ES-I3 (cell line): Measurements from ENCODE around the gene THOC3.
"Not testable (repeated sequence)": the region's sequence is repeated elsewhere in the genome, so short reads cannot be mapped to it uniquely, and the experiment has no call there.

ENCODE experiments used
- H3K36me3 ChIP-seq: 2 replicates; pipeline ENCODE4 v1.6.1; 2013; ENCODE audit warnings: mild to moderate bottlenecking, low read length, control low read depth, moderate library complexity; ENCODE audit not compliant: insufficient read depth
- H3K4me1 ChIP-seq: 2 replicates; pipeline ENCODE4 v1.6.1; 2013; ENCODE audit warnings: mild to moderate bottlenecking, control low read depth, low read length; ENCODE audit not compliant: insufficient read depth
- H3K9ac ChIP-seq: 2 replicates; pipeline ENCODE4 v1.6.1; 2013; ENCODE audit warnings: low read depth, mild to moderate bottlenecking, low read length, moderate library complexity
- H3K9me3 ChIP-seq: 2 replicates; pipeline ENCODE4 v1.6.1; 2013; ENCODE audit warnings: mild to moderate bottlenecking, low read length, moderate library complexity; ENCODE audit not compliant: control insufficient read depth, insufficient read depth

The THOC3 gene

DNA sequence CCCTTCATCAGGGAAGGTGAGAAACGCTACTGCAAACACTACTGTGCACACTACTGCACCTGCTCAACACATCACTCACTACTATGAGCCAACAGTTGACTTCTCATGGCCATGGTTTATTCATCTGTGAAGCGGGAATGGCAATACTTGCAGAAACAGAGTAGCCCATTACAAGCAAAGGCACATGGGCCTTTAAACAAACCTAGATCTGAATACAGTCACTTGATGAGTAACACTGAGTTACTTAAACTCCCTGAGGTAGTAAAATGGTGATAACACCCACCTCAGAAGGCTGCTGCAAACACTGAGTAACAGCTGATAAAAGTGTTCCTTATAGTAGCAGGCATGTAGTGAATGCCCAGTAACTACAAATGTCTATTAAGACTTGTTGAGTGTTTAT, 9.6 kb downstream of the THOC3 start:
- not testable (repeated sequence) for H3K9me3 ChIP-seq, H3K4me1 ChIP-seq, H3K36me3 ChIP-seq, H3K9ac ChIP-seq

GRCh38 chr5:175954107-175954506, 14.0 kb downstream of the THOC3 start:
- not testable (repeated sequence) for H3K9ac ChIP-seq, H3K36me3 ChIP-seq, H3K9me3 ChIP-seq, H3K4me1 ChIP-seq

- H3K36me3 ChIP-seq, H3K9ac ChIP-seq: not testable (repeated sequence)
Measured at GRCh38 chr5:175952810-175953209, 15.3 kb downstream of the THOC3 start.

GRCh38 chr5:175951339-175951969, 16.7 kb downstream of the THOC3 start:
- not testable (repeated sequence) for H3K9me3 ChIP-seq, H3K36me3 ChIP-seq, H3K4me1 ChIP-seq, H3K9ac ChIP-seq

More at GRCh38 chr5:175952810-175953209, 15.3 kb downstream of the THOC3 start:
- H3K9me3 ChIP-seq, H3K4me1 ChIP-seq: not testable (repeated sequence)

GRCh38 chr5:175948329-175949108, 19.6 kb downstream of the THOC3 start:
- H3K9me3 ChIP-seq, H3K4me1 ChIP-seq, H3K9ac ChIP-seq, H3K36me3 ChIP-seq: not testable (repeated sequence)

GRCh38 chr5:175943253-175943652, 24.9 kb downstream of the THOC3 start:
- not testable (repeated sequence) for H3K9me3 ChIP-seq, H3K36me3 ChIP-seq, H3K4me1 ChIP-seq, H3K9ac ChIP-seq

GRCh38 chr5:175940632-175941031, 27.5 kb downstream of the THOC3 start:
- not testable (repeated sequence) for H3K36me3 ChIP-seq, H3K4me1 ChIP-seq, H3K9ac ChIP-seq, H3K9me3 ChIP-seq

DNA sequence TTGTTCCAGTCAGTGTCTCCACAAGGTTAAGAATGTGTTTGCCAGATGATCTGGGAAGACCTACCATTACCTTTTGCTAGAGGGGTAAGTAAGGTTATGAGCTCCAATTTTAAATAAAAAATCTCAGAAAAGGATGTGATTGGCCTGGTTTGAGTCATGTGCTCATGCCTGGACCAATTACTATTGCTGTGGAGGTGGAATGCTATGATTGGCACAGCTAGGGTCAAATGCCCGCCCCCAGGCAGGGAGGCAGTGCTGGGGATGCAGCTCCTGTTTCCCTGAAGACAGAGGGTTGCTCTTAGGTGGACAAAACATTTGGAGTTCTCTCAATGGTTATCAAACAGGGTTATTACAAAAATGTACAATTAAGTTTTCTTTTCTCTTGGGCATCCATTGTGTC, 29.6 kb downstream of the THOC3 start:
- not testable (repeated sequence) for H3K36me3 ChIP-seq, H3K9ac ChIP-seq, H3K9me3 ChIP-seq, H3K4me1 ChIP-seq

- not testable (repeated sequence) for H3K9me3 ChIP-seq, H3K36me3 ChIP-seq, H3K9ac ChIP-seq, H3K4me1 ChIP-seq
Measured at GRCh38 chr5:175928752-175929151, 39.4 kb downstream of the THOC3 start.

DNA sequence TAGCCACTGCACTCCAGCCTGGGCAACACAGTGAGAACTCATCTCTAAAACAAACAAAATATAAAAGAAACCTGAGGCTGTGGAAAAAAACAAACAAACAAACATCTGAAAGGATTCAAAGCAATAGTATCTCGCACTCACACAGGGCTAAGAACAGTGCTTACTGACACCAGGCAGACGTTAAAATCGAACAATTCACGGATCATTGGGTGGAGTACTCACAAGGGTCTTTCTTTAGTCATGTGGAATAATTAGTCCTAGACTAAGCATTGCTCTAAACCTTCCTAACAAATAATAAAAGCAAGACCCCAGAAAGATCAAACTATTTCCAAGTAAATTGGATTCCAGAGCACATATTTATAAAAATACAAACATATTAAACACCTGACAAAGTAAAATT, 43.0 kb downstream of the THOC3 start:
- H3K9ac ChIP-seq, H3K9me3 ChIP-seq, H3K4me1 ChIP-seq, H3K36me3 ChIP-seq: not testable (repeated sequence)

DNA sequence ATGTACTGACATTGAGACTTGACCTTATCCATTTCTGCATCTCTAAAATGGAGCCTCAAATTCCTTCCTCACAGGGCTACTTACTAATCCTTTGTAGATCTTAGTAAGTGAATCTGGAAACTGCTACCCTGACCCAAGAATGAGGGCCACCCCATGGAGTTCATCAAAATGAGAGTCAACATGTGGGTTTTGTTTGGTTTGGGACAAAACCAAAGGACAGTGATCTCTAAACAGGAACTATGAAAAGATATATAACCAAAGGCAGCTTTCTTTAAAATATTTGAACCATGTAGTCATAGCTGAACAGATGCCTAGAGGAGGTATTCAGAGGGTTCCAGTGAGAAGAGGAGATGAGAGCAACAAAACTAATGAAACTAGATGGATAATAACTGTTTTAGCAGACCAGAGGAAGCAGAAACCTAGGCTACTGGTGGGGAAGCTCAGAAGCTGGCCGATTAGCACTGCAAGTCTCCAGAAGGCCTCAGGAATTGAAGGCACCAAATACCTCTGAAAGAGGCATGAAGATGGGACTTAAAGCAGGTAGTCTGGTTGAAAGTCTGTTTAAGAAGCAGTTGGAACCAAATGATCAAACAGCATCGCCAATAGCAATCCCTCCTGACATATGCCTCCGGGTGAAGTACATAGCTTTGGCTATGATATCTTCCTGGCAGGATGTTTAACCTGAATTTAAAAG, 45.8 kb downstream of the THOC3 start:
- Histone ChIP-seq H3K4me1 (no peaks in the 10 kb centered on the region), H3K9ac (no peak overlapping the region), H3K36me3 (no peaks in the 10 kb centered on the region; the same call in 1 of the 2 replicates)

GRCh38 chr5:175921061-175921730, 46.9 kb downstream of the THOC3 start:
- Histone ChIP-seq H3K9me3 (no peaks in the 10 kb centered on the region), H3K9ac (no peak overlapping the region), H3K4me1 (no peaks in the 10 kb centered on the region), H3K36me3 (no peaks in the 10 kb centered on the region; the same call in 1 of the 2 replicates)

More for the DNA sequence above, 45.8 kb downstream of the THOC3 start:
- no peaks in the 10 kb centered on the region for H3K9me3 ChIP-seq

DNA sequence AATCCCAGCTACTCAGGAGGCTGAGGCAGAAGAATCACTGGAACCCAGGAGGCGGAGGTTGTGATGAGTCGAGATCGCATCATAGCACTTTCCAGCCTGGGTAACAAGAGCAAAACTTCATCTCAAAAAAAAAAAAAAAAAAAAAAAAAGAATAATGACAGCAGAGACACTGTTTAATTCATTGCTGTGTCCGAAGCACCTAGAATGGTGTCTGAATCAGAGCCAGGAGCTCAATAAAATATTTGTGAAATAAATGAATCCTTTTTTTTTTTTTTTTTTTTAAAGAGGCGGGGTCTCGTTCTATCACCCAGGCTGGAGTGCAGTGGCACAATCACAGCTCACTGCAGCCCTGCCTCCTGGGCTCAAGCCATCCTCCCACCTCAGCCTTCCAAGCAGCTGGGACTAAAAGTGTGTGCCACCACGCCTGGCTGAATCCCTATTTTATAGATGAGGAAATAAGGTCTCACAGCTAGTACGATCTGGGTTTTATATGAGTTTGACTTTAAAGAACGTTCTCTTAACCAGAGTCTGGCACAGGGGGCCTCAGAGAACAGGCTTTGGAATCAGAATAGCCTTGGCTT, 47.8 kb downstream of the THOC3 start:
- Histone ChIP-seq H3K4me1 (no peaks in the 10 kb centered on the region), H3K9ac (no peak overlapping the region)

More for the DNA sequence above, 47.8 kb downstream of the THOC3 start:
- Histone ChIP-seq H3K9me3 (no peaks in the 10 kb centered on the region), H3K36me3 (no peaks in the 10 kb centered on the region; the same call in 1 of the 2 replicates)
